HG02852 (cell line): ENCODE results near the gene EXD3.

Source experiments
- ATAC-seq: cut with Tn5 transposase; IDR thresholded peaks from one replicate; pipeline ENCODE4 v1.9.1; 2021; ENCODE audit warnings: mild to moderate bottlenecking, moderate library complexity; ENCODE audit not compliant: unreplicated experiment

EXD3 gene

DNA sequence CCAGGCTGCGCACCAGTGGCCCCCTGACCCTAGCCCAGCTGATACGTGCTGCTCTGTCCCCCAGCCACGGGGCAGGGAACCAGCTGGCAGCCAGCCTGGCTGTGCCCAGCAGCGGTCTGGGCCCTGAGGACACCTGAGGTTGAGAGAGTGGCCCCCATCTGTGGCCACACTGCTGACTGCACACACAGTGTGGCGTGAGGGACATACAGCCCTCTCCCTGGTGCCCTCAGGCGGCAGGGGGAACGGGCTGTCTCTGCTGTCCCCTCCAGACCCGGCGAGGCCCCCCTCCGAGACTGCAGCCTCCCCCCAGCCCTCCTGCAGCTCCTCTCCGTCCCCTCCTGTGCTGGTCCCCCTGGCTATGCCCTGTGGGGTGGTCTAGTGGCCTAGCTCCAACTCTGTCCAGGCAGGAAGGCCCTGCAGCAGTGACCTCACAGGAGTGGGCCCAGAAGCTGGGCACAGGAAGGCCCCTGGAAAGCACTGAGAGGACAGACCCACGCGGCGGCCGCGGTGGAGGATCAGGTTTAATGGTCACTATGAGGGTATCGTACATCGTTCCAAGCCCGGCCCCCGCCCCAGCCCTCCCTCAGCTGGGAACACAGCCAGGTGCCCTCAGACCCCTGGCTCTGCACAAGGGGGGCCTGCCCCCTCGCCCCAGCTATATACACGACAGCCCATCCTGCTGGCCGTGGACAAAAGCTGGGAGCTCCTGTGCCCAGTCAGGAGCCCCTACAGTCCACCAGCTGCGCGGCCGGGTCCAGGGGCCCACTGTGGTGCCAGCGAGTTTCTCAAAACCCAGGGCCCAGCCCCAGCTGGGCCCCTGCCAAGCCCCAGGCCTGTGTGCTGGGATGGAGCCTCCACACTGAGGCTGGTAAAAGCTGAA is 25.0 kb upstream of the EXD3 start:
- no peak for ATAC-seq

DNA sequence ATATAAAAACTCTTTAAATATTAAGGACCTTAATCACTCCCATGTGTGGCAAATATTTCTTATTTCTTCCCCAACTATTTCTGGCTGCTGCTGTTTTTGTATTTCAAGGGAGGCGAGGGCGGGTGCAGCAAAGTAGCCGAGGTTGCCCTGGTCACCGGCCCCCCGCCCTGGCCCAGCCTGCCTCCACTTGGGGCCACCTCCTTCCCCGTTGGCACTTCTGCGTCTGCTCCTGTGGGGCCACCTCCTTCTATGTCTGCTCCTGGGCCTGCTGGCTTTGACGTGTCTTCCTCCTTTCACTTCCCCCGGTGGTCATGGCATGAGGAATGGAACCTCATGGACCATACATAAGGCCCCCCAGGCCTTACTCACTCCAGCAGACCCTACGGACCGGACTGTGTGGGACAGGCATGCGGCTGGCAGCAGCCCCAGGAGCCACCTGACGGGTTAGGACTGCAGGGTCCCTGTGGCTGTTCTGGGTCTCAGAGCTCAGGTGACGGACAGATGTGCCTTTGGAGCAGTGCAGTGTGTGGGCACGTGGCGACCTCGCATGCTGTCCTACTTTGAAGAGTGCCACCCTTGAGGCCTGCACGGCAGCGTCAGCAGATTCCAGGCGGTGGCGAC is 24.0 kb upstream of the EXD3 start:
- ATAC-seq, result no peak

DNA sequence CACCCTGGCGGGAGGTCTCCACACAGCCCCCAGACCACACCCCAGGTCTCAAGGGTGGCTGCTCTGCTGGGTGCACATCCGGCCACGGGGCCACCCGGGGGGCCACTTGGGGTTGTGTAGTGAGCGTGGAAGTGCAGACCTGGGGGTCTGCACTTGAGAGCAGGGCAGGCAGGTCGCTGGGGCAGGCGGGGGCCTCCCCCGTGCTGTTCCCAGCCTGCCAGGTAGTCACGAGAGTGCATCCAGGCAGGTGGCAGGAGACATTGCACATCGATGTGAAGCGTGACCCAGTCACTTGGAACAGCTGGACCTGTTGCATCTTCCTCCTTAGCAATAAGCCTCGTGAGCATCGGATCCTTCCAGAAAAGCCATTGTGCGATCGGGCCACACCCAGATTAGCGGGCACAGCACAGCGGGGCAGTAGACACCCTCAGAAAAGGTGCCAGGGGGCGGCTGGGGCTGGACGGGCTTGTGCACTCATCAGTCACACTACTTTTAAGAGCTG is 23.0 kb upstream of the EXD3 start:
- ATAC-seq, result no peak

DNA sequence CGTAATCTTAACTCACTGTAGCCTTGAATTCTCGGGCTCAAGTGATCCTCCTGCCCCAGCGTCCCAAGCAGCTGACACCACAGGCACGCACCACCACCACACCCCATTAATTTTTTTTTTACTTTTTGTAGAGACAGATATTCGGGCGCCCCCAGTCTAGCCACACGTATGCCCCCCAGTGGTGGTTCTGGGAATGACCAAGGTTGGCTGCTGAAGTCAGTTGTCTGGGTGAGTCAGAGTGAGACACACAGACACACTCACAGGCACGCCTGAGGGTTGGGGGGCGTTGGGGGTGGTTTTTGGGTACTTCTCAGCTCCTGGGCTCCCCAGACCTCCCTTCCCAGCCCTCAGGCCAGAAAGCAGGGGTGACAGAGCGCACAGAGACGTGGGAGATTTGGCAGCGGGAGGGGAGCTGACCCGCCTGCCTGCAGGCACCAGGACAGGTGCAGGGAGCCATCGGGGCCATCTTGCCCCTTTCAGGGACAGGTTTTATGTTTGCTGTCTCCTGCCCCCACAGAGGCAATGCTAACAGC is 22.4 kb upstream of the EXD3 start:
- no peak for ATAC-seq

DNA sequence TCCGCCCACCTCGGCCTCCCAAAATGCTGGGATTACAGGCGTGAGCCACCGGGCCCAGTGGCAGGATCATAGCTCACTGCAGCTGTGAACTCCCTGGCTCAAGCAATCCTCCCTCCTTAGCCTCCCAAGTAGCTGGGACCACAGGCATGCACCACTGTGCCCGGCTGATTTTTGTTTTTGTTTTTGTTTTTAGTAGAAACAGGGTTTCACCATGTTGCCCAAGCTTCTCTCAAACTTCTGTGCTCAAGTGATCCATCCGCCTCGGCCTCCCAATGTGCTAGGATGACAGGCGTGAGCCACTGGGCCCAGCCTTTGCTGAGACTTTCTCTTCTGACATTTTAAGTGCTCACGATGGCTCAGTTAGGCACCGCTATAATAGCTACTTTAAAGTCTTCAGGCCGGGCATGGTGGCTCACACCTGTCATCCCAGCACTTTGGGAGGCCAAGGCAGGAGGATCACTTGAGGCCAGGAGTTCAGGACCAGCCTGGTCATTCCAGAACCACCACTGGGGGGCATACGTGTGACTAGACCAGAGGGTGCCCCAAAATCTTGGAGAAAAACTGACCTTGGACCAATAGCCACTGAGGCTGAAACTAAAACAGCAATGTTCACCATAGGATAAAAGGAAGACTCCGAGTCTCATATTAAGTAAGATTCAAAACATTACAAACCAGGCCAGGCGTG is 21.3 kb upstream of the EXD3 start:
- no peak for ATAC-seq

DNA sequence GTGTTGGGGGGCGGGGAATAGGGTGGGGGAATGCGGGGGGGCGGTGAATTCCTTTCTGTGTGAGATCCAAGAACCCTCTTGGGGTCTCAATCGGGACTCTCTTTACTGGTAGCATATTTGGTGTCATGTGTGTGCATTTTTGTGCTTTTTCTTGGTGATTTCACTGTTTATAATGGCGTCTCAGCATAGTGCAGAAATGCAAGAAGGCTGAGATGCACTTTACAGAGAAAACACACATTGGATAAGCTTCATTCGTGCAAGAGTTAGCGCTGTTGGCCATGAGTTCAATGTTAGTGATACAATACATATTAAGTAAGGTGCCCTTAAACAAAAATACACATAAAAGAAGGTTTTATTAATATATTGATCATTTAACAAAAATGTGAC is 19.0 kb upstream of the EXD3 start:
- no peak for ATAC-seq

DNA sequence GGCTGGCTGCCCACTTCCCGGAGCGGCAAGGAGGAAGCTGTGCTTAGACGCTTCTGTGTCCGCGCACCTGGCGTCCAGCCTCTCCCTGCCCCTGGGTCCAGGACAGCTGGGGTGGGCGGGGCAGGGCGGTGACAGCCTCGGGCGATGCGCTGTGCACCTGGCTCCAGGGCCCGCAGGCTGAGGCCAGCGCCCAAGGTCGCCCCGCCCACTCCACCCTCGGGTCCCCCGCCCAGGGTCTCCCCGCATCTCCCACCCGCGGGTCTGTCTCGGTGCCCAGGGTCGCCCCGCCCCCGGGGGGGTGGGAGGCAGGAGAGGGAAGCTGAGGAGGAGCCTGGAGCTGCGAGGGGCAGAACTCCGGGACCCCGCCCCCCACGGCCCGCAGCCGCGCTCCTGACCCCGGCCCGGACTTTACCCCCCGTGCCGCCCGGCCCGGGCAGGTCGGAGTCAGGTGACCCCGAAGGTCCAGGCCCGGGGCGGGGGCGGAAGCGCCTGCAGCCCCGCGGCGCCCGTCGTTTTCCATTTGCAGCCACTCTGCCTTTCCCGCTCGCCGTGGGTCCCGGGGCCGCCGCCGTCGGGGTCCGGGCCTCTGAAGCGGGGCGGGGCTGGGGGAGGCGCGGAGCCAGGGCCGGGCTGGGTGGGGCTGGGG is 18.4 kb upstream of the EXD3 start, which contains the start of gene ENTPD8:
Gene ENTPD8 (minus strand): TSS at position 69 of the 646 bp plus-strand sequence. CDS start 3,072 bp downstream, outside the sequence.
- no peak for ATAC-seq

DNA sequence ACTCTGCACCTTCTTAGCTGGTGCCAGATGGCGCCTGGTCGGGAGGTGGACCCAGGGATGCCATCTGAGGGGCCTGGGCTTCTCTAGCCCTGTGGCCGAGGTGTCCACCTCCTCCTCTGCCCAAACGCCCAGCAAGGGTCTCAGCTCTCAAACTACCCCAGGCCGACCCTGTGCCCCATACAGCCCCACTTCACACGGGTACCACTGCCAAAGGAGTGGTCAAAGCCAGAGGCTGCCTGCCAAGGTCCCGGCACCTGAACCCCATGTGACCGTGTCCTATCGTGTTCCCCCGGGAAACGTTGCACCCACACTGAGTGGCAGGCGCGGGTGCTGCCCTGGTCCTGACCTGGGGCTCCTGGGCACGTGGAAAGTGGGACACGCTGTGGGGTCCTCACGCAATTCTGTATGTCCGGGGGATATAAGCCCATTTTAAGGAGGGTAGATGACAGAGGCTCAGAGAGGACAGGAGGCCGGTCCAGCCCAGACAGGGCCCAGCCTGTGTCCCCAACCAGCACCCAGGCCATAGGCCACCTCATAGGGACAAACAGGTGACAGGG is 16.3 kb upstream of the EXD3 start:
- ATAC-seq, result no peak

DNA sequence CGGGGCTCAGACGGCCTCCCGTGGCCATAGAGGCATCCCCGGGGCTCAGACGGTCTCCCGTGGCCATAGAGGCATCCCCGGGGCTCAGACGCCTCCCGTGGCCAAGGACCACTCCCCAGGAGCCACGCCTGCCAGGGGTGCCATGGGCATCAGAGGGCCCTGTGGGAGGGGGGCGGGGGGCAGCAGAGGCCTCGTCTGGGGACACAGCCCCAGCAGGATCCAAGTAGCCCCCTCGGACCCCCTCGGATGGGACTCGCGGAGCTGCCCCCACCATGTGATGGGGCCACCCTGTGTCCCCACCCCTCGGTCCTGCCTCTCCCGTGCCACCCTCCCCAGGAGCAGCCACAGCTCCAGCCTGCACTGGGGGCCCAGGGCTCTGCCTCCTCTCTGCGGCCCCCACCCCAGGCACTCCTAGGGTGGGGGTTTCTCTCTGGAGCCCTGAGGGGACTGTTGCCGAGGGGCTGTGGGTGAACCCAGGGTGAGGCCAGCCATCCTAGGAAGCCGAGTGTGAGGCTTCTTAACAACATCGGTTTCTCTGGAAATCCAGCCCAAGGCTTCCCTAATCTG is 15.7 kb upstream of the EXD3 start:
- ATAC-seq, result no peak

DNA sequence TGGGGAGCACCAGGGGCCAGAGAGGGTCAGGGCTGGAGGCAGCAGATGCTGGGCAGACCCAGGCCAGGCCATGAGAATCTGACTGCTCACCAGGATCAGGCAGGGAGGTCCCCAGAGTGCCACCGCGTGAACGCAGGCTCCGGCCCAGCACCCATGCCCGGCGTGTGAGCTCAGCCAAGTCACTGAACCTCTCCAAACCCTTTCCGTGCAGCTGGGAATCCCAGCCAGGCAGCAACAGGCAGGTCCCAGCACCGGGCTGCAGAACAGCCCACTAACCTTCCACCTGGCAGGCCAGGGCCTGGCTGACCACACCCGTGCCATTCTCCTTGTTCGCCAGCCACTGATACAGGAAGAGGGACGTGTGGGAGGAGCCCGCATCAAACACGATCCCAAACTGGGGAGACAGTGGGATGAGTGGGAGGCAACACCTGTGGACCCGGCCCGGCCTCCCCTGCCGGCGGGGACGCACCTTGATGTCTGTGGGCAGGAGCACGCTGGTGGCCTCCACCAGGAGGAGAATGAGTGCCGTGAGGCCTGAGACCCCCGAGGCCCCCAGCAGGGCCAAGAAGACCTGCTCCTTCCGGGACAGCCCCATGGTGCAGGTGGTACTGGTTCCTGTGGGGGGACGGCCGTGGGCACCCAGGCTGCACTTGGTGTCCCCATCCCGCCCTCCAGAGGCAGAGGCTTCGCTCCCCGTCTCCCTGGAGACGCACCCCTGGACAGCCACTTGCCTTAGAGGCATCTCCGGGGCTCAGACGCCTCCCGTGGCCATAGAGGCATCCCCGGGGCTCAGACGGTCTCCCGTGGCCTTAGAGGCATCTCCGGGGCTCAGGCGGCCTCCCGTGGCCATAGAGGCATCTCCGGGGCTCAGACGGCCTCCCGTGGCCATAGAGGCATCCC is 15.0 kb upstream of the EXD3 start:
- no peak for ATAC-seq

DNA sequence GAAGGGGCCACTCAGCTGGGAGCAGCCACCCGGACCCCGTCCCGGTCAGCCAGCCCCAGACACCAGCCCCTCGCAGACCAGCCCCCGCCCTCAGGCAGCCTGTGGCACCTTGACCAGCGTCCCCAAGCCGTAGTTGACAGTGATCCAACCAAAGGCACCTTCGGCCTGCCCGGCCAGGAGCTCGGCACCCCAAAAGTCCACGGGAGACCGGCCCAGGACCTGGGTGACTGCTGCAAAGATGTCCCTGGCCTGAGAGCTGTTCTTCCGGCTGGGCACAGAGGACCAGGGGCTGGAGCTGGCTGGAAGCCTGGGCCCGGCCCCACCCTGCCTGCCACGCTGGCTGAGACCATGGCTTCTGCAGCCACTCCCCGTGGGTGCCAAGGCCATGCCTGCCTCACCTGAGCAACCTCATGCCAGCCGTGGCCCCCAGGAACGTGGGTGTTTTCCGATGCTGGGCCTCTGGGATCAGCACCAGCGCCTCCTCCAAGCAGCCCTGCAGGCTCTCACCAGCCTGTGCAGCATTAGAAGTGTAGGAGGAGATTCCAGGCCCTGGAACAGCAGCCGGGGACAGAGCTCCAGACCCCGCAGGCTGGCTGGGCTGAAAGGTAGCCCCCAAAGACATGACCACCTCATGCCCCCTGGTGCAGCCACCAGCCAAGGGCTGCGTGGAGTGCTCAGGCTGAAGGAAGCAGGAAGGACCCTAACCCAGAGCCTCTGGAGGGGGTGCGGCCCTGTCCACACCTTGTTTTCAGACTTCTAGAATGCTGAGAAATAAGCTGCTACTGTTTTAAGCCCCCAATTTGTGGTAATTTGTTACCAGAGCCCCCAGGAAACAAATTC is 14.0 kb upstream of the EXD3 start:
- no peak for ATAC-seq

DNA sequence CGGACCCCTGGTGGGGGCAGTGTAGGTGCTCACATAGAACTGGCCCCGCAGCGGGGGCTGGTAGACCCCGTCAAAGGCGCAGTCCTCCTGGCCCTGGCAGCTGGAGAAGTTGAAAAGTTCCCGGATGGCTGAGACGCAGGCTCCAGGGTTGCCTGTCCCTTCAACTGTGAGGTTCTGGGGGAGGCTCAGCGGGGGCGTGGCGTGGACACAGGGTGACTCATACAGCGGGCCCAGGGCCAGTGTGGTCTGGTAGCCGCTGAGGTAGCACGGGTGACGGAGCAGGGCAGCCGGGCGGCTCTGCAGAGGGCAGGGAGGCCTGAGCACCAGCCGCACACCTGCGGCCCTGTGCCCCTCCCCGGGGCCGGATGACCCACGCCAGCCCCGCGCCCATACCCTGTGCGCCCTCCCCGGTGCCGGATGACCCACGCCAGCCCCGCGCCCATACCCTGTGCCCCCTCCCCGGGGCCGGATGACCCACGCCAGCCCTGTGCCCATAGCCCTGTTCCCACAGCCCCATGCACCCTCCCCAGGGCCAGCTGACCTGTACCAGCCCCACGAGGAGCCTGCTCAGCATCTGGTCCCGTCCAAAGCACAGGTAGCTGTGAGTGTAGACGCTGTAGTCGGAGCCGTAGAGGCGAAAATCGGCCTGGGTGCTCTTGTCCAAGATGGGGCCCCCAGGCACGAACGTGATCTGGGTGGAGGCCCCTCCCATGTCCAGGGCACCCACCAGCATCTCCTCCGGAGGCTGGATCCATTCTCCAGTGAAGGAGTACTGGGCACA is 13.2 kb upstream of the EXD3 start:
- ATAC-seq, result no peak

DNA sequence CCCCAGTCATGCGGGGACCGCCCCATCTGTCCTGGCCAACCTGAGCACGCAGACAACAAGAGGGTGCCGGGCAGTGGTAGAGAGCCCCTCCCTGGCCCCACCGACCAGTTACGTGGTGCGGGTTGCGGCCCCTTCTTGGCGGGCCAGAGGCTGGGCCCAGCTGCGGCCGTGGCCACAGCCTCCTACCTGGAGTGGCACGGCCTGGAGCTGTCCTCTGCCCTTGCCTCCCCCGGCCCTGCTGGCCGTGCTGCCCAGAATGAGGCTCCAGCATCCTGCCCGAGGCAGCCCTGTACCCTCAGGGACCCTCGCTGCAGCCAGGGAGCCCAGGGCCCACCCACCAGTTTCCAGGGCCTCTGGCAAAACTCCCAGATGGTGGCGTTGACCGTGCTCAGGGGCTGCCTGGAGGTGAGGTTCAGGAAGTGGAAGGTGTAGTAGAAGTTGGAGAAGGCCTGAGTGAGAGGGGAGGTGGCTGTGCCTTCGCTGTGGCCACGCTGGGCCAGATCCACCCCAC is 12.5 kb upstream of the EXD3 start:
- ATAC-seq, result no peak

DNA sequence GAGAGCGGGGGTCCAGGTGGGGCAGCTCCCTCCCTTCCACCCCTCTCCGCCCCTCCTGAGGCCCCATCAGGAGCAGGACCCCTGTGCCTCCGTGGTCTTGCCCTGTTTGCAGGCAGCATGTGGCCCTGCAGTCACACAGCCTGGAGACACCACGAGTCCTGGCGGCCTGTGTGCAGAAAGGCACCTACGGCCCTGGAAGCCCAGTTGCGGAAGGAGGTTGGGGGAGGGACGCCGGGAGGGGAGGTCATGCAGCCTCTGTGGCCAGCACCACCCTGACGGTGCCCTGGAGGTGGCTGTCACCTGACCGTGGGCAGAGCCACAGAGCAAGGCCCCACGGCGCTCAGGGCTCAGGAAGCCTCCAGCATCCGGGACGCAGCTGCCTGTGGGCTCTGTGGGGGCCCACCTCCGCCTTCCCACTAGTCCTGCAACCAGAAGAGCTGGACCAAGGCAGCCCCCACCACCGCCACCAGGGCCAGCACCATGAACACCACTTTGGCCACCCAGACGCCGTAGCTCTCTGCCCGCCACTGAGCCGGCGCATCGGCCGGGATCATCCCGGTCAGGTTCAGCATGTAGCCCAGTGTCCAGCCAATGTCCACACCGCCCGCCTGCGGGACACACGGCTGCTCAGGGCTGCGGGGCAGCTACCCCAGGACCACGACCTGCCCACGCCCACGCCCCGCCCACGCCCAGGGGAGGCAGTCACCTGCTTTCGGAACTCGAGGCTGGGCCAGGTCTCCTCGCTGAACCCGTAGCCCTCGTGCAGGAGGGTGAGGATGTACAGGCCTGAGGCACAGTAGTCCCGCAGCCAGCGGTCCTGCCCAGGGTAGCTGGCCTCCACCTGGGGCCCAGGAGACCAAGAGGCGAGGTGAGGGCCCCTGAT is 11.8 kb upstream of the EXD3 start:
- no peak for ATAC-seq

DNA sequence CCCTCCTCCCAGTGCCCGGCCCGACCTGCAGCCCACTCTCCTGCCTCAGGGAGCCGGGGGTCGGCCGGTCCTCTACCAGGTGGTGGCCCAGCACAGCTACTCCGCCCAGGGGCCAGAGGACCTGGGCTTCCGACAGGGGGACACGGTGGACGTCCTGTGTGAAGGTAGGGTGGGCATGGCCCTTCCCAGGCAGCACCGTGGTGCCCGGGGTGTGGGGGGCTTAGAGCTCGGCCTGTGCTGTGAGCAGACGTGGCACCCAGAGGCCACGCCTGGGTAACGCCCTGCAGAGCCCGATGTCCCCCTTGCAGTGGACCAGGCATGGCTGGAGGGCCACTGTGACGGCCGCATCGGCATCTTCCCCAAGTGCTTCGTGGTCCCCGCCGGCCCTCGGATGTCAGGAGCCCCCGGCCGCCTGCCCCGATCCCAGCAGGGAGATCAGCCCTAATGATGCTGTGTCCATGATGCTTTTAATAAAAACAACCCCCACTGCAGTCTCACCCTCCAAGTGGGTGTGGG is 11.0 kb upstream of the EXD3 start:
- ATAC-seq, result no peak

DNA sequence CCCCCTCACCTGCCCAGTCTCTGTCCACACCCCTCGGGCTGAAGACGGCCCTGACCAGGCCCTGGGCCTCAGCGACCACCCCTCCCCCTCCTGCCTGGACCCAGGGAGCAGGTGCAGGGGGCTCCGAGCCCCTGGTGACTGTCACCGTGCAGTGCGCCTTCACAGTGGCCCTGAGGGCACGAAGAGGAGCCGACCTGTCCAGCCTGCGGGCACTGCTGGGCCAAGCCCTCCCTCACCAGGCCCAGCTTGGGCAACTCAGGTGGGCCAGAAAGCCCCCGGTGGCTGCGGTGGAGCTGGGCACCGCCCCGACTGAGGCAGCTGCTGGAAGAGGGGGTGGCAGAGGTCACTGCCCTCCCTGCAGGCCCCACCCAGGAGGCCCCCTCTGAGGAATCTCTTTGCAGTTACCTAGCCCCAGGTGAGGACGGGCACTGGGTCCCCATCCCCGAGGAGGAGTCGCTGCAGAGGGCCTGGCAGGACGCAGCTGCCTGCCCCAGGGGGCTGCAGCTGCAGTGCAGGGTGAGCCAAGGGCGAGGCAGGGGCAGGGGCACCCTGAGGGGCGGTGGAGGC is 10.5 kb upstream of the EXD3 start:
- no peak for ATAC-seq
